ENCODE results near the gene AOPEP.

Gene AOPEP

DNA sequence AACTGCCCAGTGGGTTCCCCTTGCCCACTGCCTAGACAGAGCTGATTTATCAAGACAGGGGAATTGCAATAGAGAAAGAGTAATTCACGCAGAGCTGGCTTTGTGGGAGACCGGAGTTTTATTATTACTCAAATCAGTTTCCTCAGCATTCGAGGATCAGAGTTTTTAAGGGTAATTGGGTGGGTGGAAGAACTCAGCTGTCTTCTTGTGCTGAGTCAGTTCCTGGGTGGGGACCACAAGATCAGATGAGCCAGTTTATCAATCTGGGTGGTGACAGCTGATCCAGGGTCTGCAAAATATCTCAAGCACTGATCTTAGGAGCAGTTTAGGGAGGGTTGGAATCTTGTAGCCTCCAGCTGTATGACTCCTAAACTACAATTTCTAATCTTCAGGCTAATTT lies 152.3 kb downstream of the AOPEP start:
- DNase-seq = peak; percentile 26 to 27

- no peak for DNase-seq
Observed at GRCh38 chr9:94879230-94879629, 152.7 kb downstream of the AOPEP start.

DNA sequence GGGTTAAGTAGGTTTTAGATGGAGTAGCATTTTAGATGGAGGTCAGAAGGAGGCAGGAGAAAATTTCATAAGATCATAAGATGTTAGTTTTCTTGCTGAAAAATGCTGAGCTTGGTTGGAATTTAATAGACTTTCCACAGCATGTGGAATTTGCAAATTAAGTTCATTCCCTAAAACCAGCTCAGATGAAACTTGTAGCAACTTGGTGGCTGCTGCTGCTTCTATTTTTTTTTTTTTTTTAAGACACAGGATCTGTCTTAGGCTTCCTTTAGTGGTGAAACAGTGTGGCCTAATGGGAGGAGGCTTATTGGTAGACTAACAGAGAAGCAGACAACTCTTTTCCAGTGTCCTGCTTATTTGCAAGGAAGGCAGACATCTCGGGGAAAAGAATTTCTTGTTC lies 154.5 kb downstream of the AOPEP start:
- no peak for DNase-seq

DNA sequence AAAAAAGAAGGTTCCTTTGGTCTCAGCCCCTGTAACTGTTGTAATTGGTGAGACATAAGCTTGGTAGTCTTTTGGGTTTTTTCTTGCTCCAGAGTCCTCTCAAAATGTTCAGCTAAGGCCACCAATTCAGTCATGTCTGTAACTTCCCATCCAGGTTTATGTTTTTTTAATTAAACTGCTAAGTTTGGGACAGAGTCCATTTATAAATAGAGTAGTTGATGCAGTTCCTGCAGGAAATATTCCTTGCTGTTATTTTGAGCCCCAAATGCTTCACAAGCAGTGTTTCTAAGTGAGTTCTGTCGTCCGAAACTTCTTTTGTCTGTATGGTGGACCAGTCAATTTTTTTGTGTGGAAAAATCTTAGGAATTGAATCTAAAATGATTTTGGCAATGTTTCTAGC lies 155.0 kb downstream of the AOPEP start:
- no peak for DNase-seq

- no peak for DNase-seq
Observed at GRCh38 chr9:94881940-94882339, 155.4 kb downstream of the AOPEP start.

DNA sequence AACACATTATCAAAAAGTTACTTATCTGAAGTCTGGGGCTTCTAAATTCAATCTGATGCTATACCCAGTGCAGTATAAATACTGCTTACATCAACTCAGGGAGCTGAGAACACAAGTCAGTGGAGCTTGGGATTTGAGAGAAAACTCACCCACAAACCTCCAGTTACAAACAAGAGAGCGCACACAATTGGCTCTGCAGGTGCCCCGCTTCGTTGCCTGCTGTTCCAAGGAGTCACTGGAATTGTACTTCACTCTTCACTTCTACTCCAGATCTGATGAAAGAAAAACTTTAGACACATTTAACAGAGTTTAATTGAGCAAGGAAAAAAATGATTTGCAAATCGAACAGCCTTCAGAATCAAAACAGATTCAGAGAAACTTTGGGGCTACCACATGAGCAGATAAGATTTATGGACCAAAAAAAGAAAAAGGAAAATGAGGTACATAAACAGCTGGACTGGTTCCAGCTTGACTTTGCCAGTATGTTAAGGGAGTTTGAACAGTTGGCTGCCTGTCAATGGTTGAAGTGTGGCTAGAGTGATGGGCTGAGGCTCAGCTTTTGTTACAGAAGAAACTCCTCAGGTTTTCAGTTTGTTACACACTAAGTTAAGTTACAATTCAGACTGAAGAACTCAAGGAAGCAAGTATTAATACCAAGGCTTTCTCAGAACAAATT lies 156.6 kb downstream of the AOPEP start:
- DNase-seq = no peak

DNA sequence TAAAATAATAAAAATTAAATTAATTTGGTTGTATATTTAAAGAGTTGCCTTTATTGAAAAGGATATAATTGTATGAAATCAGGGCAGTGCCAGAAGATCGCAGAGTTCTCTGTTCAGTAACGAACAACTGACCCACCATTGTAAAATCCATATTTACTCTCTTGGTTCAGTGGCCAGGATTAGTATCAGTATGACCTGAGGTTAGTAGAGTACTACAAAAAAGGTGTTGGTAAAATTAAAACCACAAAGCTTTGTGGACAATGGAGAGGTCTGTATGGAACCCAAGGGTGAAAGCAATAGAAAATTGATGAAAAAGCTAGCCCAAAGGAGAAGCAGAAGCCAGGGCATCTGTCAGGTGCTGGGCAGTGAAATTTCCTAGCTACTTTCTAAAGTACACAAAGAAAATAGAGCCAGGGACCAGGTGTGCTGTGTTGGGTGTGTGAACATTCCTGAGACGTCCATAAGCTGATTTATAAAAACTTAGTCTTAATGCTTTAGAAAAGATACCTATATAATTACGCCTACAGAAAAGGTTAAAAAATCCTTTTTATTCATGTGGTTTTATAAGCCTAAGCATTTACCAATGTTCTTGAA lies 159.5 kb downstream of the AOPEP start:
- no peak for DNase-seq

GRCh38 chr9:94887721-94888120 lies 161.2 kb downstream of the AOPEP start:
- DNase-seq = no peak

DNA sequence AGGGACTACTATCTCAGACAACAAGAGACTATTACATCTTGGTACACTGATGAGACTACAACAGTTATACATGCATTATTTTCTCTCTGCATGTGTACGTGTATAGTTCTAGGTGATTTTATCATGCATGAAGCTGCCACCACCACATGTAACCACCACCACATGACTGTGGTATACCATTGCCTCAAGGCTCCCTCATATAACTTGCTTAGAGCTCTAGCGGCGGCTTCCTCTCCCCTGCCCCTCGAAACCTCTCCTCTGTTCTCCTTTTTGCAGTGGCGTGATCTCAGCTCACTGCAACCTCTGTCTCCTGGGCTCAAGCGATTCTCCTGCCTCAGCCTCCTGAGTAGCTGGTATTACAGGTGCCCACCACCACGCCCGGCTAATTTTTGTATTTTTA lies 162.3 kb downstream of the AOPEP start:
- DNase-seq = no peak

DNA sequence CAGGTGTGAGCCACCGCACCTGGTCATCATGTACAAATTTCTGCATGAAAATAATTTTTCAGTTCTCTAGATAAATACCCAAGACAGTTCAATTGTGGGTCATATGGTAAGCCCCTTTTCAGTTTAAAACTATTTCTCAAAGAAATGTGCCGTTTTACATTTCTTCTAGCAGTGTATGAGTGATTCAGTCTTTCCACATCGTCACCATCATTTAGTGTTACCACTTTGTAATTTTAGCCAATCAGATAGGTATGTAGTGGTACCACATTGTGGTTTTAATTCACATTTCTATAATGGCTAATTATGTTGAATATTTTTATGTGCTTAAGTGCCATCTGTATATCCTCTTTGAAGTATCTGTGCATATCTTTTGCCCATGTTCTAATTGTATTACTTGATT lies 163.1 kb downstream of the AOPEP start:
- no peak for DNase-seq

DNA sequence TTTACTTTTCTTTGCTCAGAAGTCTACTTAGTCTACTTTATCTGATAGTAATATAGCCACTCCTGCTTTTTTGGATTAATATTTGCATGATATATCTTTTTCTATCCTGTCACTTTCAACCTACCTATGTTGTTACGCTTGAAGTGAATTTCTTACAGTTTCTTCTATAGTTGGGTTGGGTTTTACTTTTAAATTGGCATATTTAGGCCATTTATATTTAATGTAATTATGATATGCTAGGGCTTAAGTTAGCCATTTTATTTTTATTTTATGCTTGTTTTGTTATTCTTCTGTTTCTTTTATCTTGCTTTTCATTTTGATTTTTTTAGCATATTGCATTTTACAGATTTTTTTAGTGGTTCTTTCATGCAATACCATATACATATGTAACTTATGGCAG lies 164.7 kb downstream of the AOPEP start:
- DNase-seq = no peak

GRCh38 chr9:94892675-94893074 lies 166.2 kb downstream of the AOPEP start:
- DNase-seq = no peak

GRCh38 chr9:94894094-94894699 lies 167.7 kb downstream of the AOPEP start:
- DNase-seq = no peak

DNA sequence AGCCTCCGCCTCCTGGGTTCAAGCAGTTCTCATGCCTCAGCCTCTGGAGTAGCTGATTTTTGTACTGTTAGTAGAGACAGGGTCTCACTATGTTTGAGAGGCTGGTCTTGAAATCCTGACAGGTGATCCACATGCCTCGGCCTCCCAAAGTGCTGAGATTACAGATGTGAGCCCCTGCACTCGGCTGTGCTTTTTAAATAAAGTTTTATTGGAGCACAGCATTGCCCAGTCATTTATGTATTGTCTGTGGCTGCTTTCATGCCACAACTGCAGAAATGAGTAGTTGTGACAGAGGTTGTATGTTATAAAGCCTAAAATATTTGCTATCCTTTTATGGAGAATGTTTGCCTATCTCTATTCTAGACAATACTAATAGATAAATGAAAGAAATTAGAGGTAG lies 169.2 kb downstream of the AOPEP start:
- no peak for DNase-seq

GRCh38 chr9:94896512-94896911 lies 170.0 kb downstream of the AOPEP start:
- no peak for DNase-seq

DNA sequence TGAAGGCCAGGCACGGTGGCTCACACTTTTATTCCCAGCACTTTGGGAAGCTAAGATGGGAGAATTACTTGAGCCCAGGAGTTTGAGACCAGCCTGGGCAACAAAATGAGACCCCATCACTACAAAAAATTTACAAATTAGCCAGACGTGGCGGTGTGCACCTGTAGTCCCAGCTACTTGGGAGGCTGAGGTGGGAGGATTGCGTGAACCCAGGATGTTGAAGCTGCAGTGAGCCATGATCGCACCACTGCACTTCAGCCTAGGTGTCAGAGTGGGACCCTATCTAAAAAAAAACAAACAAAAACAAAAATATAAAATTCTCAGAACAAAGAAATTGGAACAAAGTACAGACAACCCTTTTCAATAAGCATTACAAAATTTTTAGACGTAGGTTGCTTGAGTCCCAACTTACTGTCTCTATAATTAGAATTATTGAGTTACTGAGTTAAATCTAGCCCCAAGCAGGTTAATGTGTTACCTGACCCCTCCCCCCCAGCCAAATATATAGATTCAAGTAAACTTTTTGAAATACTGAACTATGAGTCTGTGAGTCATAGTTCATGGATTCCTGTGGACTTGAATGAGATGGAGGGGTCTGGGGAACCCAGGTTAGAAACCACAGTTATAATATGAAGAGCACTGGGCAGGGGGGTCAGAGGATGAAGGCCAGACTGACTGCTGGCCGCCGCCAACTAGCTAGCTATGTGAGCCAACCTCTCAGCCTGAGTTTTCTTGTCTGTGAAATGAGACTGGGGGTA lies 173.1 kb downstream of the AOPEP start:
- DNase-seq = no peak

DNA sequence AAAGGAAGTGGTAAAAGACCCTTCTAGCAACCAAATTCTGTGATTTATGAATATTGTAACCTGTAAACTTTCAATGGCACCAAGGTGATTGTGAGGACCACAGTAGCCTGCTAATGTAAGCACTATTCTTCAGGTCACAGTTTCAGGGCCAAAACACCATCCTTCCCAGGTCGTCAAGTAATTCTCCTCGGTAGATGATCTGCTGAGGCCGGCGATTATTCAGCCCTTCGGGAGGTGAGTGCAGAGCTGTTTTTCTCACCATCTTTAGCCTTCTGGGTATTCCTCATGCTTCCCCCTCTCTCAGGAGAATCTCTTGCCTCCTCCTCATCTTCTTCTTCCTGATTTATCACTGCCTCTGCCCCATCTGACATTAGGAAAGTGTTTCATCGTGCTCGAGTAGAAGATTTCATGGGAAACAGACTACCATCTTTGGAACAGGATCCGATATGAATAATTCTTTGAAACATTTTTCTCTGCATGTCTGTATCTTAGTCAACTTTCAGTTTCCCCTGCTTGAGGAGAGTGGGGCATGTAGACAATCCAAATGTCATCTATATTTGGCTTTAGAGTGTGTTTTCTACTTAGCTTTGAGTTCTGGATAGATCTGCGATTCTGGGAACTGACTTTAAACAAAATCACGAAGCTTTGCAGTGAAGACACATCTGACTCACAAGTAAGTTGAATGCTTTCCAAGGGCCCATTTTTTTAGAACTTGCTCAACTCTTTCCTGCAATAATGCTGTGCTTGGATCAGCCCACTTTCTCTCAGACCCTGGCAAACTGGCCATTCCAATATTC lies 173.9 kb downstream of the AOPEP start:
- no peak for DNase-seq

DNA sequence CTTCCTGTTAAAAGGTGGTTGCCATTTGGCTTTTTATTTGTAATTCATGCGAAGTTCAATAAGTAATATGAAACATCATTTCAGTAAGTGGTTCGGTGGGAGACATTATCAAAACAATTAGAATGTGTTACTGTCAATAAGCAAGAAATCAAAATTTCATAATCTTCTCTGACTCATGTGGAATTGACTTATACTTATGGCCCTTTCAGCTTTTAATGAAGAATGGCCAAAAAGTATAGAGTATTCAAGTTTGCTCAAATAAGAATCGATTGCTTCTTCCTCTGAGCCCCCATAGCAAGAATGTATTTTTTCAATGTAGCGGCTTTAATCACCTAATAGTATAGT lies 174.5 kb downstream of the AOPEP start:
- DNase-seq = no peak

GRCh38 chr9:94903961-94904421 lies 177.5 kb downstream of the AOPEP start:
- no peak for DNase-seq

DNA sequence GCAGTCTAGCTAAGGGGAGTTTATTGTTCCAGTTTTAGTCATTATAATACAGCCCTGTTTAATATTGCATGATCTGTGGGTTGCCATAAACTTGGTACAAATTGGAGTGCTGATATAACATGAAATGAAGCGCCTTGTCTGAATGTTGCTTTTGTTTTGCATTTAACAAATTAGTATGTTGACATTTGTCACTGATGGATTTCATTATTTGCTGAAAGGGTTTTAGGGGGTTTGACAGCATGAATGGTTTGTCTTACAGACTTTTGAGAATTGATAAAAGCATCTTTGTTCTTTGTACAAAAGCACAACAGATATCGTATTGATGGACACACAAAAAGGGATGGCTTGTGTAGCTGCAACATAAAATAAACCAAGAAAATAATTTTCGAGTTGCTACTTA lies 178.3 kb downstream of the AOPEP start:
- no peak for DNase-seq

DNA sequence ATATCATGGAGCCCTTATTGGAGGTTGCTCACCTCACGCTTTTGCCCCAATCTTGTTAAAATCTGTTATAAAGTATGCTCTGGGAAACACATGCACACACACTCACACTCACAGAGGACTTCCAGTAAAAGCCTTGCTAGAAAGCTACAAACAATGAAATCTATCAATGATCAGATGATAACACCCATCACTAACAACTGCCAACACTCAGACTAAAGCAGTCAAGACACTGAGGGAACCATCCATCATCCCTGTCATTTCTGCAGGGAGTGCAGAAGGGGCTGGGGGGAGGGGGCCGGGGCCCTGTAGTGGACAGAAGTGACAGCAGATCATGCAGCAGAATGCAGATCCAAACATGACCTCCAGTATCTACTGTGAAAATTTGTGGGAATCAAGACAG lies 179.1 kb downstream of the AOPEP start:
- no peak for DNase-seq

DNA sequence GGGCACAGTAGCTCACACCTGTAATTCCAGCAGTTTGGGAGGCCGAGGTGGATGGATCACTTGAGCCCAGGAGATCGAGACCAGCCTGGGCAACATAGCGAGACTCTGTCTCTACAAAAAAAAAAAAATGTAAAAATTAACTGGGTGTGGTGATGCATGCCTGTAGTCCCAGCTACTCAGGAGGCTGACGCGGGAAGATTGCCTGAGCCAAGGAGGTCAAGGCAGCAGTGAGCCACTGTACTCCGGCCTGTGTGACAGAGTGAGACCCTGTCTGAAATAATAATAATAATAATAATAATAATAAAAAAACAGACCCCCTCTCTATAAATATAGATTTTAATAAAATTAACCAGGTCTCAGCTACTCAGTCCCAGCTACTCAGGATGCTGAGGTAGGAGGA lies 179.7 kb downstream of the AOPEP start:
- no peak for DNase-seq

DNA sequence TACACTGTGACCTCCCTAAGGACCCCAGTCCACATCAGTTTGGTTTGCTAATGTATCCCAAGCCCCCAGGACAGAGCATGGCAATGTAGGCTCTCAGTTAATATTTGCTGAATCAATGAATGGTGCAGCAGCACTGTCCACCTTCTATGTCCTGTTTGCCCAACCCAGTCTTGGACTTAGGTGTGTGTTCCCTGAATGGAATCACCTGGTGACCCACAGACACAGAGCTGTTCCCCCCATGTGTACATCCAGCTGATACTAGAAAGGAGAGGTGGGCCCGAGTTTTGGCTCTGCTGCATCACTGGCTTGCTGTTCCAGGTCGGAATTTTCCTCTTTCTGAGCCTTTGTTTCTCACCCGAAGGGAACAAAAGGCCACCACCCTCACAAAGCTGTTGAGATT lies 180.2 kb downstream of the AOPEP start:
- no peak for DNase-seq
